IMR-90 (cell line): ENCODE data around the gene SLC8A1. TPM values are rescaled to one million over a fixed set of nuclear protein-coding genes. Genes with fewer than 3 reads are reported as not detected.

Experiments
- ATAC-seq: fragments of 200-7000 bp; cut with Tn5 transposase; 2 replicates; pipeline ENCODE4 v1.9.1; 2020; ENCODE audit warnings: low read depth, mild to moderate bottlenecking, moderate library complexity
- BruUV-seq: library from RNA; stranded (reverse); fragments of 400-500 nt; replicated peaks from 2 replicates; lab custom pipeline; 2021; lab: Mats Ljungman, UMichigan
- CTCF ChIA-PET: fragments of 300-600 bp; formaldehyde crosslinking; extraction: SDS; loops from one replicate; lab custom pipeline; 2021; ENCODE audit warnings: antibody characterized with exemption; lab: Yijun Ruan, JAX
- POLR2A ChIA-PET: fragments of 300-600 bp; sonication (Branson Sonifier 250); formaldehyde crosslinking; loops from one replicate; lab custom pipeline; 2022; ENCODE audit warnings: antibody characterized with exemption; ENCODE audit not compliant: unreplicated experiment; lab: Charles Lee
- DNase-seq: peaks from one replicate; pipeline ENCODE4 v3.0.0; 2013
- H2AFZ ChIP-seq: replicated peaks from 2 replicates; pipeline ENCODE3; 2013; ENCODE audit warnings: low read length, mild to moderate bottlenecking; ENCODE audit not compliant: poor library complexity
- H2AK5ac ChIP-seq: 2 replicates; pipeline ENCODE4 v1.6.1; 2013; ENCODE audit warnings: low read depth, low read length, inconsistent platforms
- H2AK9ac ChIP-seq: replicated peaks from 2 replicates; pipeline ENCODE3; 2013; ENCODE audit warnings: mild to moderate bottlenecking, low read depth, low read length, moderate library complexity; ENCODE audit not compliant: poor library complexity
- H2BK120ac ChIP-seq: 2 replicates; pipeline ENCODE4 v1.6.1; 2013; ENCODE audit warnings: low read depth, low read length, inconsistent platforms
- H2BK15ac ChIP-seq: 3 replicates; pipeline ENCODE4 v1.6.1; 2013; ENCODE audit warnings: low read depth, low read length, inconsistent platforms
- H2BK20ac ChIP-seq: 2 replicates; pipeline ENCODE4 v1.6.1; 2013; ENCODE audit warnings: low read depth, mild to moderate bottlenecking, inconsistent platforms, low read length, moderate library complexity
- H2BK5ac ChIP-seq: 2 replicates; pipeline ENCODE4 v1.6.1; 2013; ENCODE audit warnings: mild to moderate bottlenecking, low read depth, low read length, inconsistent platforms; ENCODE audit not compliant: poor library complexity, severe bottlenecking
- H3K14ac ChIP-seq: replicated peaks from 2 replicates; pipeline ENCODE4 v1.6.1; 2013; ENCODE audit warnings: low read depth, low read length, inconsistent platforms
- H3K18ac ChIP-seq: 2 replicates; pipeline ENCODE4 v1.6.1; 2013; ENCODE audit warnings: low read depth, low read length, control low read depth
- H3K23ac ChIP-seq: 2 replicates; pipeline ENCODE4 v1.6.1; 2013; ENCODE audit warnings: low read depth, low read length, inconsistent platforms
- H3K27ac ChIP-seq: 2 replicates; pipeline ENCODE4 v1.5.1; 2013; ENCODE audit warnings: mild to moderate bottlenecking, control low read depth, low read length; ENCODE audit not compliant: insufficient read depth
- H3K27me3 ChIP-seq: 2 replicates; pipeline ENCODE4 v1.6.1; 2013; ENCODE audit warnings: low read length; ENCODE audit not compliant: control insufficient read depth, insufficient read depth
- H3K36me3 ChIP-seq: 2 replicates; pipeline ENCODE4 v1.6.1; 2013; ENCODE audit warnings: low read length, mixed read lengths; ENCODE audit not compliant: control insufficient read depth, insufficient read depth
- H3K4ac ChIP-seq: 2 replicates; pipeline ENCODE4 v1.6.1; 2013; ENCODE audit warnings: low read depth, low read length, inconsistent platforms
- H3K4me1 ChIP-seq: 2 replicates; pipeline ENCODE4 v1.6.1; 2013; ENCODE audit warnings: low read length, mixed read lengths; ENCODE audit not compliant: control insufficient read depth, insufficient read depth
- H3K4me2 ChIP-seq: 2 replicates; pipeline ENCODE4 v1.6.1; 2013; ENCODE audit warnings: low read depth, mild to moderate bottlenecking, control low read depth, low read length, moderate library complexity
- H3K4me3 ChIP-seq: 2 replicates; pipeline ENCODE4 v1.5.1; 2013; ENCODE audit warnings: low read depth, mild to moderate bottlenecking, control low read depth, low read length, moderate library complexity; ENCODE audit not compliant: insufficient read depth
- H3K56ac ChIP-seq: 2 replicates; pipeline ENCODE4 v1.6.1; 2013; ENCODE audit warnings: low read length, inconsistent platforms; ENCODE audit not compliant: insufficient read depth; ENCODE audit errors: extremely low read depth
- H3K79me1 ChIP-seq, 2 experiments: 2 replicates each; pipeline ENCODE4 v1.6.1; 2013; ENCODE audit warnings: low read length in 2 of 2, inconsistent platforms in 1 of 2, low read depth in 1 of 2
- H3K9ac ChIP-seq: 2 replicates; pipeline ENCODE4 v1.6.1; 2013; ENCODE audit warnings: low read depth, low read length, control low read depth
- H3K9me1 ChIP-seq: 2 replicates; pipeline ENCODE4 v1.6.1; 2013; ENCODE audit warnings: low read length, inconsistent platforms; ENCODE audit not compliant: insufficient read depth
- H3K9me3 ChIP-seq: 2 replicates; pipeline ENCODE4 v1.6.1; 2013; ENCODE audit warnings: low read length; ENCODE audit not compliant: control insufficient read depth, insufficient read depth
- H4K20me1 ChIP-seq: 2 replicates; pipeline ENCODE4 v1.6.1; 2013; ENCODE audit warnings: low read length, inconsistent platforms; ENCODE audit not compliant: insufficient read depth
- H4K5ac ChIP-seq: 2 replicates; pipeline ENCODE4 v1.6.1; 2013; ENCODE audit warnings: mild to moderate bottlenecking, low read depth, low read length, control low read depth
- H4K8ac ChIP-seq, 2 experiments: 2 replicates each; pipeline ENCODE4 v1.6.1; 2013; ENCODE audit warnings: low read depth in 2 of 2, low read length in 2 of 2, control low read depth in 1 of 2, inconsistent platforms in 1 of 2
- H4K91ac ChIP-seq: 2 replicates; pipeline ENCODE4 v1.6.1; 2013; ENCODE audit warnings: low read depth, low read length, inconsistent platforms; ENCODE audit not compliant: insufficient read depth
- BHLHE40 ChIP-seq: fragments of 150-350 bp; IDR thresholded peaks from 2 replicates; pipeline ENCODE4 v1.6.1; 2016; ENCODE audit warnings: mild to moderate bottlenecking, low read depth, low read length
- CEBPB ChIP-seq: IDR thresholded peaks from 2 replicates; pipeline ENCODE4 v1.6.1; 2012; ENCODE audit warnings: low read depth, low read length, improper control_type of control experiment
- CTCF ChIP-seq: conservative IDR thresholded peaks from 2 replicates; pipeline ENCODE4 v1.5.1; 2012; ENCODE audit warnings: mild to moderate bottlenecking, low read depth, low read length, improper control_type of control experiment
- ELK1 ChIP-seq: fragments of 150-350 bp; IDR thresholded peaks from 2 replicates; pipeline ENCODE4 v1.6.1; 2016; ENCODE audit warnings: low read depth, mild to moderate bottlenecking, low read length, moderate library complexity, borderline replicate concordance
- MAFK ChIP-seq: IDR thresholded peaks from 2 replicates; pipeline ENCODE4 v1.6.1; 2012; ENCODE audit warnings: low read depth, low read length, improper control_type of control experiment
- MAZ ChIP-seq: IDR thresholded peaks from 2 replicates; pipeline ENCODE4 v1.6.1; 2012; ENCODE audit warnings: low read depth, mild to moderate bottlenecking, low read length, improper control_type of control experiment, moderate library complexity, borderline replicate concordance
- MXI1 ChIP-seq: IDR thresholded peaks from 2 replicates; pipeline ENCODE4 v1.6.1; 2012; ENCODE audit warnings: low read depth, mild to moderate bottlenecking, low read length, moderate library complexity, borderline replicate concordance
- POLR2A ChIP-seq: IDR thresholded peaks from 2 replicates; pipeline ENCODE4 v1.6.1; 2012; ENCODE audit warnings: mild to moderate bottlenecking, low read depth, low read length
- RAD21 ChIP-seq: IDR thresholded peaks from 2 replicates; pipeline ENCODE4 v1.6.1; 2012; ENCODE audit warnings: low read length, improper control_type of control experiment
- RCOR1 ChIP-seq: IDR thresholded peaks from 2 replicates; pipeline ENCODE4 v1.6.1; 2012; ENCODE audit warnings: mild to moderate bottlenecking, low read length, improper control_type of control experiment; ENCODE audit not compliant: insufficient replicate concordance
- SMC3 ChIP-seq: fragments of 150-350 bp; IDR thresholded peaks from 2 replicates; pipeline ENCODE4 v1.6.1; 2016; ENCODE audit warnings: low read depth, mild to moderate bottlenecking, antibody characterized with exemption, low read length, moderate library complexity
- USF2 ChIP-seq: fragments of 150-350 bp; IDR thresholded peaks from 2 replicates; pipeline ENCODE4 v1.6.1; 2017; ENCODE audit warnings: mild to moderate bottlenecking, antibody characterized with exemption, low read length, low read depth
- WGBS, 2 experiments: methylation state at CpG; one replicate each; pipeline versions ENCODE4 v1.1.5 to v1.1.7; 2013; ENCODE audit warnings: missing lambda C conversion rate in 2 of 2; ENCODE audit not compliant: insufficient read length in 1 of 2; ENCODE audit errors: extremely low coverage in 2 of 2; 5-methylcytosine and 5-hydroxymethylcytosine counted together
- dilution Hi-C: fragments of 300-500 bp; cut with HindIII; formaldehyde crosslinking; loops from one replicate; pipeline ENCODE4 v1.14.3; 2018; ENCODE audit warnings: low sequenced_read_pairs; ENCODE audit not compliant: unreplicated experiment
- in situ Hi-C: fragments of 300-500 bp; cut with MboI; formaldehyde crosslinking; loops from 3 replicates; pipeline ENCODE4 v1.14.3; 2019; ENCODE audit warnings: low sequenced_read_pairs, inconsistent platforms, mixed read lengths
- intact Hi-C: fragments of 100-400 bp; cut with micrococcal nuclease; formaldehyde crosslinking; loops from 2 replicates; pipeline ENCODE4 v1.10.0; 2022
- polyA plus RNA-seq, 3 experiments: library from polyadenylated mRNA; depleted of rRNA; stranded (reverse); fragments of >200 nt; gene quantifications; 2 replicates each; pipeline ENCODE4 v1.2.3, GENCODE V29; 2012; ENCODE audit warnings: low replicate concordance in 1 of 3
- total RNA-seq: library from RNA; depleted of rRNA; stranded (reverse); fragments of >200 nt; gene quantifications from 2 replicates; pipeline ENCODE4 v1.2.3, GENCODE V29; 2012

Gene SLC8A1
- total and polyA plus RNA-seq, 2 of the 4 experiments (the other 2 are of a cell fraction) = 7.7 to 57.0 TPM

- no peak for TF ChIP-seq POLR2A
Observed at GRCh38 chr2:40374543-40375240, 77.2 kb downstream of the SLC8A1 start (continued).

- peak overlapping the region; percentile 68 for H2BK20ac ChIP-seq
- ATAC-seq = no peak
- BruUV-seq = no TSS peak
- H3K56ac ChIP-seq = no peak overlapping the region
- no peak for DNase-seq
- no peak overlapping the region for H2AFZ ChIP-seq
- H3K36me3 ChIP-seq = no peaks in the 10 kb centered on the region
- intact Hi-C loops = loop anchor here (5.0 kb wide), 5 partner anchors 59 to 271 kb away; no protein-coding TSS in a partner anchor
- H2BK15ac ChIP-seq = no peak overlapping the region
- CTCF ChIA-PET = no interaction called here
- POLR2A ChIA-PET = no interaction called here
- no peak overlapping the region for H3K4ac ChIP-seq
- no peaks in the 10 kb centered on the region for H4K20me1 ChIP-seq
- no peaks in the 10 kb centered on the region for H3K9me3 ChIP-seq
- 0 out of 2 replicates have a peak overlapping the region, but pooled peaks have one; percentile 7 for H3K27ac ChIP-seq
- H4K8ac ChIP-seq = peak overlapping the region in 1 of 2 experiments; percentile 29; a peak in 1 of 4 replicates
- no peak overlapping the region for H4K91ac ChIP-seq
- no CpG with 5 or more reads among the region's 1 CpG for WGBS, 2 experiments
- H3K4me2 ChIP-seq = no peak overlapping the region
- H3K18ac ChIP-seq = peak overlapping the region; percentile 21; the same call in 1 of the 2 replicates
- in situ Hi-C loops = no loop called here
- 0 out of 2 replicates have a peak overlapping the region, but pooled peaks have one; percentile 17 for H2AK5ac ChIP-seq
- H3K27me3 ChIP-seq = no peaks in the 10 kb centered on the region
- no peak overlapping the region for H3K9ac ChIP-seq
- peaks cover 30 to 41% of the 10 kb centered on the region in 2 experiments for H3K79me1 ChIP-seq
- dilution Hi-C loops = no loop called here
- peak overlapping the region; percentile 96 for H2BK5ac ChIP-seq
- H3K14ac ChIP-seq = no peak overlapping the region; the same call in 1 of the 2 replicates
- no peak overlapping the region for H2AK9ac ChIP-seq
- H3K23ac ChIP-seq = no peak overlapping the region
- no peak overlapping the region for H4K5ac ChIP-seq
- H3K4me3 ChIP-seq = no peak overlapping the region
- peaks cover 15% of the 10 kb centered on the region for H3K4me1 ChIP-seq
- H3K9me1 ChIP-seq = no peaks in the 10 kb centered on the region; the same call in 1 of the 2 replicates
- no peak overlapping the region for H2BK120ac ChIP-seq
- TF ChIP-seq MXI1 (no peak), BHLHE40 (no peak), ELK1 (no peak), MAFK (no peak), RCOR1 (no peak), POLR2A (no peak), CEBPB (no peak), USF2 (no peak), MAZ (no peak), SMC3 (no peak), CTCF (no peak), RAD21 (no peak)
Observed at GRCh38 chr2:40373111-40373510, 78.8 kb downstream of the SLC8A1 start.
